ENCODE measurements around the gene APBA2.
A peak's percentile ranks its signal among the peaks of the same experiment; 100 is the strongest.
"Not testable (repeated sequence)": the region's sequence is repeated elsewhere in the genome, so short reads cannot be mapped to it uniquely, and the experiment has no call there.

APBA2 gene

DNA sequence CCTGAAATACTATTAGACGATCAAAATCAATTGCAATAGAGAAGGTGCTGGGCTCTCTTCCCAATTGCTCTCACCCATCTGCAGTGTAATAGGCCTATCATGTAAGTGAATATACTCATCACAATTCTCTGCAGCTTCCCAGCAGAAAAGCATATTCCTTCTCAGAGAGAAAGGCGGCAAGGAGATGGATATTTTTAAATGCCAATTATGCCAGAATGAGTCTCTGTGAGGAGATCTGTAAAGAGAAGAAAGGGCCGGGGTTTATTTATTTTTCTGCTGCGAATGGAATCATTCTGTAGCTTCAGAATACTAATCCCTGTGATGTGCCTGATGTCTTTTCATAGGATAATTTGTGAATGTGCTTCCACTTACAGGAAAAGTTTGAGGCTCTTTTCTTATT, 112.0 kb downstream of the APBA2 start:
- no peak for DNase-seq (ENCODE audit: low read depth, low spot score)

DNA sequence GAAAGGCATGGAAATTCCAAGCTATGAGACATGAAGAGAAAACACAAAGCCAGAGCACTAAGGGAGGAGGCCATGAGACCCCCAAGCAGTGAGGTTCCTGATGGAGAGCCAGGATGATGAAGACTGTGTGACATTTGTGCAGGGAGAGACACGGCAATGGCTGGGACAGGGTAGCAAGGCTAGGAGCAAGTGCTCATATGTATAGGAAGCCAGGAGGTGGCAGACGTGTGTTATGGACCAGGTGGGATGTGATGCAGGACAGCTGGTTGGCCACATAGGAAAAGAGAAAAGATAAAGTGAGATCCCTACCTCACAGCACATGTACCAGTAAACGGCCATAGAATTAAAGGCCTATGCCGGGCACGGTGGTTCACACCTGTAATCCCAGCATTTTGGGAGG, 112.7 kb downstream of the APBA2 start:
- no peak for DNase-seq (ENCODE audit: low read depth, low spot score)

DNA sequence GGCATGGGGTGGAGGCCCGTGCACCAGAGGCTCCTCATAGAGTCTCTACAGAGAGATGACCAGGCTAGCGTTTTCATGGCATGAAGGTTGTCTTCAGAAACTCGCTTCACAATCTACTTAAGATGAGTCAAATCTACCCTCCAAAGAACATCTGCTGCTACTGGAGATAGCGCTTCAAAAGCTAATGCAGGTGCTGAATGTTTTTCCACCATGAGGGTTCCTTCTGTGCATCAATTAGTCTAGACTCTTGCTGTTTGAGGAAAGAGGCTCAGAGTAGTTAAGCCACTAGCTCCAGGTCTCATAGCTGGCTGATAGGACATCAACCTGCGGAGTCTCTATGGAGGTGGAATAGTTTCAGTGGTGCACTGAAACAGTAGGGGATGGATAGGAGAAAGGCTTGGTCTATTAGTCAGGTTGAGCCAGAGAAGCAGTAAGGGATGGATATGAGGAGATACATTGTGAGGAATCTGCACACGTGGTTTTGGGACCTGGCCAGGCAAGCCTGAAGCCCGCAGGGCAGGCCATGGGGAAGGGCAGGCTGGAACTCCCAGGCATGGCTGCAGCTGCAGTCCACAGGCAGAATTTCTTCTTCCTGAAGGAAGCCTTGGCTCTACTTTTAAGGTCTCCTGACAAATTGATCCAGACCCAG, 117.5 kb downstream of the APBA2 start:
- DNase-seq (ENCODE audit: low read depth, low spot score) = no peak

DNA sequence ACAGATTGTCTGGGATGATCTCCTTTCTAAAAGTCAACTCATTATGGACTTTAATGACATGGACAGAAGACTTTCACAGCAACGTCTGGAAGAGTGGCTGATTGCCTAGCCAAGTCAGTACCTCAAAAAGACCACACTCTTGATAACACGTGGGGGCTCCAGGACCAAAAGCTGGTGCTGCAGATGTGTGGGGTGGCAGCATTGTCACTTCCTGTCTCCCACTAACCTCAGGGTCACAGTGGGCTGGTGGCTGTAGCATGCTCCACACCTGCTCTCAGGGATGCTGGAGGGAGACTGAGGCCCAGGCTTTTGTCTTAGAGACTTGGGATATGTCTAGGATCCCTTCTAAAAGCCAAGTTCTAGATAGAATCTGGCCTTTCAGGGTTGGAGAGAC, 118.1 kb downstream of the APBA2 start:
- DNase-seq (ENCODE audit: low read depth, low spot score) = no peak

DNA sequence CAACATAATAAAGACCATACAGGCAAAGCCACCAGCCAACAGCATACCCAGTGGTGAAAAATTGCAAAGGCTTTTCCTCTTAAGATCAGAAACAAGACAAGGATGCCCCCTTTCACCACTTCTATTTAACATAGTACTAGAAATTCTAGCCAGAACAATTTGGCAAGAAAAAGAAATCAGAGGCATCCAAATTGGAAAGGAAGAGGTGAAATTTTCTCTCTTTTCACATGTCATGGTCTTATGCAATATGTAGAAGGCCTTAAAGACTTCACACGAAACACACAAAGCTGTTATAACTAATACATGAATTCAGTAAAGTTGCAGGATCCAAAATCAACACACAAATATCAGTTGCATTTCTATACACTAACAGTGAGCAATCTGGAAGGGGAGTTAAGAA, 120.2 kb downstream of the APBA2 start:
- no peak for DNase-seq (ENCODE audit: low read depth, low spot score)

DNA sequence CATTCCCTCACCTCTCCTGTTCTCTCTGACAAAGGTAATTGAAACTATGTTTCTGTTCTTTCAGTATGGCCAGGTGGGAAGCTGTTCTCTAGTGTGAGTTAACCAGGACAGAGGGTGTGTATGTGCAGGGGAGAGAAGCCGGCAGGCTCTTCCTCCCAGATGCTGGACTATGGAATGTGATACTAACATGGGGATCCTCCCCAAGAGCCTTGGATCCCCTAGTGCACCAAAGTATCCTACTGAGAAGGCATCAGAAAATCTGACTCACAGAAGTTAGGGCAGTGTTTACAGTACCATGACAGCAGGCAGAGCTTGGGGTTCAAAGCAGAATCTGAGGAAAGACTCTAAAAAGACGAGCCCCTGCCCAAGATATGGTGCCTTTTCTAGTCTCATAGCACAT, 123.1 kb downstream of the APBA2 start:
- no peak for DNase-seq (ENCODE audit: low read depth, low spot score)

DNA sequence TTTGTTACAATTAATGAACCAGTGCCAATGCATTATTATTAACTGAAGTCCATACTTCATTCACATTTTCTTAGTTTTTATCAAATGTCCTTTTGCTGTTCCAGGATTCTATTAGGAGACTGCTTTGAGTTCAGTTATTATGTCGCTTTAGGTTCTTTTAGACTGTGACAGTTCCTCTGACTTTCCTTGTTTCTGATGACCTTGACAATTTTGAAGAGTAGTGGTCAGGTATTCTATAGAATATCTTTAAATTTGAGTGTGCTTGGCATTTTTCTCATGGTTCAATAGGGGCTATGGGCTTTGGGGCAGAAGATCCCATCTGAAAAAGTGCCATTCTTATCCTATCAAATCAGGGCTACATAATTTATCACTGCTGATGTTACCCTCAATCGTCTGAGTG, 126.3 kb downstream of the APBA2 start:
- no peak for DNase-seq (ENCODE audit: low read depth, low spot score)

DNA sequence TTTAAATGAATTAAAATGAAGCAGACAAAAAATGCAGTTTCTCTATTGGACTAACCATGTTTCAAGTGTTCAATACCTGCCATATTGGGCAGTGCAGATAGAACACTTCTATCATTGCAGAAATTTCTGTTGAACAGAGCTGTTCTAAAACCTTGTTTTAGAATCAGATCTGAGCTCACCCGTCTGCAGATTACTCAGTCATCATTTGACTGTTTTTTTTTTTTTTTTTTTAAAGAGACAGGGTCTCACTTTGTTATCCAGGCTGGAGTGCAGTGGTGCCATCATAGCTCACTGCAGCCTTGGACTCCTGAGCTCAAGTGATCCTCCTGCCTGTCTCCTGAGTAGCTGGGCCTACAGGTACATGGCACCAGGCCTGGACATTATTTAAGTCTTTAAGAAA, 128.7 kb downstream of the APBA2 start:
- DNase-seq (ENCODE audit: low read depth, low spot score) = no peak

DNA sequence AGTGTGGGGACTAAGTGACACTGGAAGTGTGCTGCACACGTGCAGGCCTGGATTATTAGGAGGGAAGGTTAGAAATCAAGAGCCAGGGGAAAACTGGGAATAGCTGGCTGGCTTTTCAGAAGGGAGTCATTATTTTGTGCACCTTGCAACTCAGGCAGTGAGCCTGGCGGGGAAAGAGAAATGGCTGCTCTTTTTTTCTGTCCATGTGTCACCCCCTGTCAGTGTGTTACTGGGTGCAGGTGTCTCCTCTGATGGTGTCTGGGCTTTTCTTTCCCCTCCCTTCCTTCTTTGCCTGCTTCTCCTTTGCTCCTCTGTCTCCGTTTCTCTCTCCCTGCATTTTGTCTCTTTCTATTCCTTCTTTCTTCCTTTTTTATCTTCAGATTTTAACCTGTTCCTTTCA, 130.7 kb downstream of the APBA2 start:
- DNase-seq (ENCODE audit: low read depth, low spot score) = no peak

DNA sequence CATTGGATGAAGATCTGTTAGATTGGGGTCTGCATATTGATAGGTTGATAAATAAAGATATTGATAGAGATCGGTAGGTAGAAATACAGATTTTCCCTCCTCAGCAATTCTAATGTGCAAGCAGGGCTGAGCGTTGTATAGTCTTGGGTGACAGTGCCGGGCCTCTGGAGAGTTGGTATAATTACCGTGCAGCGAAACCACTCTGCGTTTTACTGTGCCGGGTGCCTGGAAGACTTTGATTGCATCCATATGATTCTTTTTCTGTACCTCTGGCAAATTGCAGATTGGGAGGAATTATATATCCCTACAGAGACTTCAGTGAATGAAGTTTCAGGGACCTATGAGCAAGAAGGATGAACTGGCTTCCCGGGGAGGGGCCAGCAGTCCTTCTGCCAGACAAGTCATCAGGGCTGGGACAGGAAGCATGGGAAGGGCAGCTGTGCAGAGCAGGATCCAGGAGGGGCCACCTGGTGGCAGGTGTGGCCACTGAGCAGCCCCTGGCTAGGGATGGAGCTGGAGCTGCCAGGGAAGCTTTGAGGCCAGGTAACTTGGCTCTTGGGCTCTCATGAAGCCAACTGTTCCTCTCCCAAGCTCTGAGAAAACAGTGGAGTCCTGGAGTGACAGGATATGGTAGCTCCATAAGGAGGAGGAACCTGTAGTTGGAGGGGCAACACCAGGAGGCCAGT, 132.5 kb downstream of the APBA2 start:
- DNase-seq (ENCODE audit: low read depth, low spot score) = peak; percentile 57

DNA sequence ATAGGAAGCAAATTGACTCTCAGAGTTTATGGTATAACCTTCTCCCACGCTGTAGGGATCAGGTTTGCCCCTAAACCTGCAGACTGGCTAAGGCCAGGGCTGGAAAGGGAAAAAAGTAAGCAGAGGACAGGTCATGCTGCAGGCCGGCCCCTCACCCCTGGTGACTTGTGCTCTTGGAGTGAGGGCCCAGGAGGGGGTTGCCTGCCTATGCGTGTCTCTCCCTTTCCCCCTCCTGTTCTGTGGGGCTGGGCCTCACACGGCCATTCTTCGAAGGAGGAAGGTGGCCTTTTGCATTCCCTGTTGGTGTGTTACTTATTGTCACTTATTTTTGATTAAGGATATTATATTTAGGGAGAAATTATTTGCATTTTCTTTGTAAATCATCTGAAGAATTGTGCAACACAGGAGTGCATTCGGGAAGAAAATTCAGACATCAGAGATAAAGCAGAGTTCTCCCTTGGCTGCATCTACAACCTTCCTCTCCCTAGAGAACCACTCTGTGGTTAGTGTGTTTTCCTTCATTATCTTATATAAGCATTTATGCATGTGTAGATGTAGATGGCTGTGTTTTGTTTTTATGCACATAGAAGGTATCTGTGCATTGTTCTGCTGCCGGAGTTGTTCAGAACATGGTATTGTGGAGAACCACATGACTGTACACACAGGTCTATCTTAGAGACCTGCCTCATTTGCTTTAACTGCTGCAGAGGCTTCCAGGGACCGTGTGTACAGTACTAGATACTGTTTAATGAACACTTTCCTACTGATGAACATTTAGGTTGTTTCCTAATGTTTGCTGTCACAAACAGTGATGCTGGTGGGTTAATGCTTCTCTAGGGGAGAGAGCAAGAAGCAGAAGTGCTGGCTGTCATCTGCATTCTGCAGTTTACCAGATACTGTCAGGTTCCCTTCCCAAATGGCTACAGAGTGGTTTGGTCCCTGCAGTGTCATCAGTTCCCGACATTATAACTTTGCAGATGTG, 133.5 kb downstream of the APBA2 start:
- no peak for DNase-seq (ENCODE audit: low read depth, low spot score)

DNA sequence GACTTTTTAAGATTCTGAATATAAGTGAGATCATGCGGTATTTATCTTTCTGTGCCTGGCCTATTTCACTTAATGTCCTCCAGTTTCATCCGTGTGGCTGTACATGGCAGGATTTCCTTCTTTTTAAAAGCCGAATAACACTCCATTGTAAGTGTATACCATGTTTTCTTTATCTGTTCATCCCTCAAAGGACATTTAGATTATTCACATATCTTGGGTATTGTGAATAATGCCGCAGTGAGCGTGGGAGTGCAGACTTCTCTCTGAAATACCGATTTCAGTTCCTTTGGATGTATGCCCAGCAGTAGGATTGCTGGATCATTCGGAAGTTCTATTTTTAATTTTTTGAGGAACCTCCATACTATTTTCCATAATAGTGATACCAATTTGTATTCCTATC, 136.1 kb downstream of the APBA2 start:
- DNase-seq (ENCODE audit: low read depth, low spot score) = no peak

DNA sequence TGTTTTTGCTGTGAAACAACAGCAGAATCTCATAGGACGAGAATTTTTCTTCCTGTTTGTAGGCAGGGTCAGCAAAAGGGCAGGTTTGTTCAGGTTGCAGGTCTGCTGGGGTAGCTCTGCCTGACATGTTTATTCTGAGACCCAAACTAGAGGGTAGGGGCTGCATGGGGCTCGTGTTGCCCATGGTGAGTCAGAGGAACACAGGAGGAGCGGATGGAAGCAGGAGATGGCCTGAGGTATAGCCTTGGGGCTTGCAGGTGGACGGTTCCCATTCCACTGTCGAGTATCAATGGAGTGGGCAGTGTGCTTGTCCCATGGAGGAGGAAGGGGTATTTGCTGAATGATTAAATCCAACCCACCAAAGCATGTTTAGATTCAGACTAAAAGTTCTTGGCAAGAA, 138.9 kb downstream of the APBA2 start:
- peak; percentile 36 for DNase-seq (ENCODE audit: low read depth, low spot score)

DNA sequence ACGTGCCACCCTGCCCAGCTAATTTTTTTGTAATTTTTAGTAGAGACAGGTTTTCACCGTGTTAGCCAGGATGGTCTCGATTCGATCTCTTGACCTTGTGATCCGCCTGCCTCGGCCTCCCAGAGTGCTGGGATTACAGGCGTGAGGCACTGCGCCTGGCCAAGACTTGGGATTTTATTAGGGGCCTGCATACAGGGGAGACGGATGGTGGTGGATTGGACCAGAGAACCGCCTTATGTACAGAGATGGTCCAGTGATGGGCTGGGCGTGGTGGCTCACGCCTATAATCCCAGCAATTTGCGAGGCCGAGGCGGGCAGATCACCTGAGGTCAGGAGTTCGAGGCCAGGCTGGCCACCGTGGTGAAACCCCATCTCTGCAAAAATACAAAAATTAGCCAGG, 139.6 kb downstream of the APBA2 start:
- DNase-seq (ENCODE audit: low read depth, low spot score) = not testable (repeated sequence)

DNA sequence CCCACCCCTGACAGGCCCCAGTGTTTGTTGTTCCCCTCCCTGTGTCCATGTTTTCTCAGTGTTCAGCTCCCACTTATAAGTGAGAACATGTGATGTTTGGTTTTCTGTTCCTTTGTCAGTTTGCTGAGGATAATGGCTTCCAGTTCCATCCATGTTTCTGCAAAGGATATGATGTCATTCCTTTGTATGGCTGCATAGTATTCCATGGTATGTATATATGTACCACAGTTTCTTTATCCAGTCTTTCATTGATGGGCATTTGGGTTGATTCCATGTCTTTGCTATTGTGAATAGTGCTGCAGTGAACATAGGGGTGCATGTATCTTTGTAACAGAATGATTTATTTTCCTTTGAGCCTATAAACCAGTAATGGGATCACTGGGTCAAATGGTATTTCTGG, 142.4 kb downstream of the APBA2 start:
- DNase-seq (ENCODE audit: low read depth, low spot score) = not testable (repeated sequence)

DNA sequence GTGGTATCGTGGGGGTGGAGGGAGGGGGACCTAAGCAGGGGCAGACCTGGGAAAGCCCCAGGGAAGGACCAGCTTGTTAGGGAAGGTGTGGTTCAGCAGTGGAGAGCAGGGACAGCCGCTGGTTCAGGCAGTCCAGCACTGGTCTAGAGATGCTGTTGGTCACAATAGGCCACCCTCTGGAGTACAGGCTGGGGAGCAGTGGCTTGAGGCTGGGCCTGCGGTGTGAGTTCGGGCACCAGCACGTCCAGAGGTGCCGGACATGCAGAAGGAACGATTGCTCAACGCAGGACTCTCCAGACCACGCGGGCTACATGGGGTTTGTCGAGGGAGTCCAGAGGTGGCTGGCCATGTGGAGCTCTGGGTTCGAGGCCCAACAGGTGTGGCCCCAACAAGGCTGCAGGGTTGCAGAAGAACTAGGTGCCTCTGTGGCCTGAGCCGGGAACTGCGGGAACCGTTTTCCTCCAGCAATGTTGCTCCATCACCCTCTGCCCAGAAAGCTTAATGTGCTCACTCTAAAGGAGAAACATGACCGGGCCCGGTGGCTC, 143.9 kb downstream of the APBA2 start:
- DNase-seq (ENCODE audit: low read depth, low spot score) = no peak

DNA sequence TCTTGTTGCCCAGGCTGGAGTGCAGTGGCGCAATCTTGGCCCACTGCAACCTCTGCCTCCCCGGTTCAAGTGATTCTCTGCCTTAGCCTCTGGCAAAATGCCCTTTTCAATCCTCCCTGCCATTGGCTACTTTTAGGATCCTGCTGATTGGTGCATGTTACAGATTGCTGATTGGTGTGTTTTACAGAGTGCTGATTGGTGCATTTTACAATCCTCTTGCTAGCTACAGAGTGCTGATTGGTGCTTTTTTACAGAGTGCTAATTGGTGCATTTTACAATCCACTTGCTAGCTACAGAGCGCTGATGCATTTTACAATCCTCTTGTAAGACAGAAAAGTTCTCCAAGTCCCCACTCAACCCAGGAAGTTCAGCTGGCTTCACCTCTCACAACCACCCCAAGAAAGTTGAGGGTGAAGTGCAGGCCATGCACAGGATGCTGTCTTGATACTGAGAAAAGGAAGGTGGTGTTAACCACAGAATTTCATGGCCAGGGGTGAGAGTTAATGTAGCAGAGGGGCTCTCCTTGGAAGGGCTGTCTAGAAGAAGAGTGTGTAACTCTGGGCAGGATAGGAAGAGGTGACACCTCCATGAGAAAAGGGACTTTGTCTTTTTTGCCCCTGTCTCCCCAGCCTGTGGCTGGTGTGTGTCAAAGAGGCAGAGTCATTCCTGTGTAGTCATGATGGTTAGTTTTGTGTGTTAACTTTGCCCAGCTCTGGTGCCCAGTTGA, 145.9 kb downstream of the APBA2 start:
- DNase-seq (ENCODE audit: low read depth, low spot score) = no peak

DNA sequence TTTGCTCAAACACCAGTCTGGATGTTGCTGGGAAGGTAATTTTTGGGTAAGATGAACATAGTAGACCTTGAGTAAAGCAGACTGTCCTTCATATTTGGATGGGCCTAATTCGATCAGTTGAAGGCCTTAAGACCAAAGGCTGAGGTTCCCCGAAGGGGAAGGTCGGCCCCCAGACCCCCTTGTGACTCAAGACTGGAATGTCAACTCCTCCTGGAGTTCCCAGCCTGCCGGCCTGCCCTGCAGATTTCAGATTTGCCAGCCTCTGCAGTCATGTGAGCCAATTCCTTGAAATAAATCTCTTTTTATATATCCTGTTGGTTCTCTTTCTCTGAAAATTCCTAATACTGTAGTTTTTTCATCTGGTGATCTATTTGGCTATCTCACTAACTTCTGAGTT, 146.5 kb downstream of the APBA2 start:
- no peak for DNase-seq (ENCODE audit: low read depth, low spot score)

DNA sequence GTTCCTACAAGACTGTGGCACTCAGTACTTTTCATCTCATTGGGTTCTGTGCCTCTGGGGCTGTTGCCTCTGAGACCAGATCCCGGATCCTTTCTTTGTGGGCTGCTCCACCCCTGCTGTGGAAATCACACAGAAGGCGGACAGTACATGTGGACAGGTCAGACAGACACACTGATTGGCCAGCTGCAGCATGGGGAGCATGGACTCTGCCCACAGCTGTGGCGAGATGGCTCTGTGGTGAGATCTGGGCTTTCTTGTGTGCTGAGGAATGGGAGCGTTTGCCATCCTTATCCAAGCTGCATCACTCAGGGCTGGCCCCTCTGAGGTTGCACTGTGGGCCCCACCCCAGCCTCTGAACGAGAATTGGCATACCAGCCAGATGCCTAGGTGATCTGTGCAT, 147.0 kb downstream of the APBA2 start:
- DNase-seq (ENCODE audit: low read depth, low spot score) = no peak

DNA sequence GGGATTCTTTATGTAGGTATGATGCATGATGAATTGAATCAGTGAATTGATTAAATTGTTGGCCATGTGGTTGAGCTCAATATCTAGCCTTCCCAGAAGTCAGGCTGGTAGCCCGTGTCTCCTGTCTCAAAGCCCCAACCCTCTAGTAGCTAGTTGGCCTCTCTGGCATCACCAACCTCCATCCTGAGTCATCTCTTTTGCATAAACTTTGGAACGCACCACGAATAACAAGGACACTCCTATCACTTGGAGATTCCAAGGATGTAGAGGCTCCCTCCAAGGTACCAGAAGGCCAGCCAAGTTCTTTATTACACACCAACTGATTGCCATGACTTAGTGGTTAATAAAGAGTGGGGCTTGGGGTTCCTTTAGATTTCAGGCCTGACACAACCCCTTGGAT, 148.4 kb downstream of the APBA2 start:
- no peak for DNase-seq (ENCODE audit: low read depth, low spot score)

DNA sequence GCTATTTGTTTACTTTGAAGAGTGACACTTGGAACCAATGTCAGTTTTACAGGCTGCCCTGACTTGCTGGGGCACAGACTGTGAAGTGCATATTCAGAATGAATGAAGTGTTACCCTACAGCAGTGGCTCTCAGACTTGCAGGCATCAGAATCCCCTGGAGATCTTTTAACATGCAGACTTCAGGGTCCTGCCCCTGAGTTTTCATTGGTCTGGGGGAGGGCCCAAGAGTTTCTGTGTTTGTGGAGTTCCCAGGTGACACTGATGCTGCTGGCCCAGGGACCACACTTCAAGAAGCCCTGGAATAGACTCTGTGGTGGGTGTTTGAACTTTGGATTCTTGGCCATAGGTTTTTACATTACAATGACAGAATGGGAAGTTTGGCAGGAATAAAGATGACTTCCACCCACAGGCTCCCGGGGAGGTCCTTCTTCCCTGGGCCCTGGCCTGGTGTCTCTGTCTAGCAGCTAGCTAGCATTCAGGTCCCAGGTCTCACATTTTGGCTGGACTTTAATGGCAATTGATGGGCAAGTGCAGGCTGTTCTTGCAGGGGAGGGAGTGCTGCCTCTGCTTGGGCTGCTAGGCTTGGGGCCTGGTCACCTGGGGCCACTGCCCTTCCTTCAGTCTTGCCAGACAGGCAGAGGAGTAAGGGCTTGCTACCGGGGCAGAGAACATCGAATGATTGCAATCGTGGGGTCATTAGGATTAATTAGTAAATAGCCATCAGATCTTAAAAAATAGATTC, 149.0 kb downstream of the APBA2 start:
- peak; percentile 26 for DNase-seq (ENCODE audit: low read depth, low spot score)
